GM12874 (cell line): ENCODE measurements around the gene EMD.

Experiments
- TF ChIP-seq, protein P1 (sequence below): IDR thresholded peaks from 2 replicates; pipeline ENCODE4 v1.5.1; 2011; ENCODE audit warnings: low read depth, mild to moderate bottlenecking, control low read depth, low read length, moderate library complexity; ENCODE audit not compliant: insufficient read depth

EMD gene

GRCh38 chrX:154402622-154403127 is 23.6 kb downstream of the EMD start:
- TF ChIP-seq, protein P1, sequence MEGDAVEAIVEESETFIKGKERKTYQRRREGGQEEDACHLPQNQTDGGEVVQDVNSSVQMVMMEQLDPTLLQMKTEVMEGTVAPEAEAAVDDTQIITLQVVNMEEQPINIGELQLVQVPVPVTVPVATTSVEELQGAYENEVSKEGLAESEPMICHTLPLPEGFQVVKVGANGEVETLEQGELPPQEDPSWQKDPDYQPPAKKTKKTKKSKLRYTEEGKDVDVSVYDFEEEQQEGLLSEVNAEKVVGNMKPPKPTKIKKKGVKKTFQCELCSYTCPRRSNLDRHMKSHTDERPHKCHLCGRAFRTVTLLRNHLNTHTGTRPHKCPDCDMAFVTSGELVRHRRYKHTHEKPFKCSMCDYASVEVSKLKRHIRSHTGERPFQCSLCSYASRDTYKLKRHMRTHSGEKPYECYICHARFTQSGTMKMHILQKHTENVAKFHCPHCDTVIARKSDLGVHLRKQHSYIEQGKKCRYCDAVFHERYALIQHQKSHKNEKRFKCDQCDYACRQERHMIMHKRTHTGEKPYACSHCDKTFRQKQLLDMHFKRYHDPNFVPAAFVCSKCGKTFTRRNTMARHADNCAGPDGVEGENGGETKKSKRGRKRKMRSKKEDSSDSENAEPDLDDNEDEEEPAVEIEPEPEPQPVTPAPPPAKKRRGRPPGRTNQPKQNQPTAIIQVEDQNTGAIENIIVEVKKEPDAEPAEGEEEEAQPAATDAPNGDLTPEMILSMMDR = no peak

- TF ChIP-seq, protein P1 = no peak
Observed at GRCh38 chrX:154403192-154403591, 24.1 kb downstream of the EMD start.

GRCh38 chrX:154403858-154404257 is 24.8 kb downstream of the EMD start:
- TF ChIP-seq, protein P1 = no peak

GRCh38 chrX:154404625-154405192 is 25.6 kb downstream of the EMD start:
- TF ChIP-seq, protein P1 = no peak

DNA sequence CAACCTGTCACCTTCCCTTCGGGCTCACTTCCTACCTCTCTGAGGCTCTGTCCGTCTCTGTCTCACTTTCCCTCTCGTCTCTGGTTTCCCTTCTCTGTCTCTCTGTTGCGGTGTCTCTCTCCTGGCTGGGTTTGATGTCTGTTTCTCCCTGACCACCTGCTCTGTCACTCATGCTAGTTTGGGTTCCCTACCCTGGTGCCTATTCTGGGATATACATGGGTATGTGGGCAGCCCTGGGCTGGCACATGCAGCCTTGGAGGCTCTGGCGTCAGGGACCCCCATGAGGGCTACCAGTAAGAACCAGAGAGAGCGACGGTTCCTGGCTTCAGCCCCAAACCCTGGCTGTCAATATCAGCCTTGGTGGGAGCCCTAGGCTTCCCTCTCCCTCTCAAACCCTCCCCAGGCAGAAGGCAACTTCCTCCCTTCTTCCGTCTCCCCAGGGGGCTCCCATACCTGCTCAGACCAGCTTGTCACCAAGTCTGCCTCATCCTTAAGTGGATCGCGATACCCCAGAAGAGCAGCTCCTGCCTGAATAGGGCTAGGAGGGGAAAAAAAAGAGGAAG is 29.6 kb downstream of the EMD start:
- TF ChIP-seq, protein P1 = no peak

DNA sequence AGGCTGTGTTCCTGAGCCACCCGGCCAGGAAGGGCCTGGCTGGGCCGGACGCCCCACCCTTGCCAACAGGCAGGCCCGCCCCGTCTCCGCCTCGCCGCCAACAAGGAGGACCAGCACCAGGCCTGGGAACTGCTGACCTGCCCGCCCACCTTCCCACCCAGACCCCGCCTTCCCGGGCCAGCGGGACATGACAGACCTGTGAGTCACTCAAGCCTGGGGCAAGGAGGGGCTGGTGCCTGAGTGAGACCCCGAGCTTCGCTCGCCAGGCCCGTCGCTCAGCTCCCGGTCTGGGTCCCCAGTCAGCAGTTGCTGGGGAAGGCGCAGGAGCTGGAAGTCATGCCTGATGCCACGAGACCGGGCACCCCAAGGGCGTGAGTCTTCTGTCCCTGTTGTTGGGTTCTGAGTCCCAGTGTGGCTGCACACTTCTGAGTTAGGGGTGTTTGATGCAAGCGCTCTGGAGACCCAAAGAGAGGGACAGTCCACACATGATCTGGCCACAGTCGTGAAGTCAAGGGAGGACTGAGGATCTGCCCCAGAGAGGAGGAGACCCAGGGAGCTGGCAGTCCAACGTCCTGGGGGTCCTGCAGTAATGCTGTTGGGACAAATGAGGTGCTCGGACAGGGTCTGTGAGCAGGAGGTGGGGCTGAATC is 30.3 kb downstream of the EMD start, which contains the start of gene DNASE1L1:
Gene DNASE1L1, minus strand, starts transcription at position 33 of the 650 bp plus-strand sequence. CDS start 3,686 bp downstream, outside the sequence.
- TF ChIP-seq, protein P1 = no peak

GRCh38 chrX:154411981-154412340 is 32.9 kb downstream of the EMD start:
- TF ChIP-seq, protein P1 = no peak
